CD4-positive, alpha-beta memory T cell (primary cell): ENCODE results near the gene GRXCR1. TPM values are rescaled to one million over a fixed set of nuclear protein-coding genes. Genes with fewer than 3 reads are reported as not detected.

Experiments
- CTCF ChIA-PET: fragments of 350-600 bp; sonication (Branson Sonifier 250); formaldehyde crosslinking; loops from one replicate; lab custom pipeline; 2021; ENCODE audit warnings: inconsistent platforms; ENCODE audit not compliant: partially characterized antibody; lab: Charles Lee
- POLR2A ChIA-PET: fragments of 350-600 bp; sonication (Branson Sonifier 250); formaldehyde crosslinking; loops from one replicate; lab custom pipeline; 2021; ENCODE audit not compliant: partially characterized antibody; lab: Charles Lee
- DNase-seq, 5 donors: peaks; one replicate each; pipeline versions ENCODE4 v3.0.0 to v3.0.0-alpha.2; 2020 to 2022; ENCODE audit warnings: mixed read lengths in 1 of 5
- H3K27ac ChIP-seq: one replicate; pipeline ENCODE4 v1.7.0; 2013; ENCODE audit warnings: low read depth, low read length
- H3K27me3 ChIP-seq: 2 replicates; pipeline ENCODE4 v1.7.0; 2013; ENCODE audit warnings: mild to moderate bottlenecking, low read length, moderate library complexity; ENCODE audit not compliant: insufficient read depth
- H3K36me3 ChIP-seq: 2 replicates; pipeline ENCODE4 v1.7.0; 2013; ENCODE audit warnings: mild to moderate bottlenecking, low read length, moderate library complexity; ENCODE audit not compliant: insufficient read depth
- H3K4me1 ChIP-seq: 2 replicates; pipeline ENCODE4 v1.7.0; 2013; ENCODE audit warnings: mild to moderate bottlenecking, low read length, moderate library complexity; ENCODE audit not compliant: insufficient read depth
- H3K4me3 ChIP-seq, 2 donors: one replicate each; pipeline ENCODE4 v1.7.0; 2013; ENCODE audit warnings: low read length in 2 of 2, mild to moderate bottlenecking in 1 of 2
- H3K9me3 ChIP-seq, 2 donors: one replicate each; pipeline ENCODE4 v1.7.0; 2013; ENCODE audit warnings: low read length in 2 of 2, control low read depth in 1 of 2; ENCODE audit not compliant: control insufficient read depth in 1 of 2
- H3K27ac Mint-ChIP-seq, 7 donors: one replicate each; pipeline ENCODE4 v1.8.0; 2020 to 2021; ENCODE audit warnings: mixed read lengths in 7 of 7, mild to moderate bottlenecking in 6 of 7, inconsistent platforms in 3 of 7, moderate library complexity in 3 of 7
- H3K27me3 Mint-ChIP-seq, 2 donors: one replicate each; pipeline ENCODE4 v1.8.0; 2020 to 2021; ENCODE audit warnings: mixed read lengths in 2 of 2
- H3K36me3 Mint-ChIP-seq, 2 donors: one replicate each; pipeline ENCODE4 v1.8.0; 2020 to 2021; ENCODE audit warnings: mixed read lengths in 2 of 2, inconsistent platforms in 1 of 2, mild to moderate bottlenecking in 1 of 2
- H3K4me1 Mint-ChIP-seq, 4 donors: one replicate each; pipeline ENCODE4 v1.8.0; 2020 to 2021; ENCODE audit warnings: mixed read lengths in 4 of 4, mild to moderate bottlenecking in 1 of 4
- H3K4me3 Mint-ChIP-seq, 8 donors: one replicate each; pipeline ENCODE4 v1.8.0; 2020 to 2021; ENCODE audit warnings: mixed read lengths in 8 of 8, mild to moderate bottlenecking in 7 of 8, moderate library complexity in 6 of 8, inconsistent platforms in 3 of 8
- H3K9me3 Mint-ChIP-seq, 8 donors: one replicate each; pipeline ENCODE4 v1.8.0; 2020 to 2021; ENCODE audit warnings: mixed read lengths in 8 of 8, mild to moderate bottlenecking in 5 of 8, inconsistent platforms in 3 of 8, moderate library complexity in 1 of 8
- intact Hi-C: fragments of 100-400 bp; cut with micrococcal nuclease; formaldehyde crosslinking; loops from one replicate; pipeline ENCODE4 v1.15.1; 2023
- polyA plus RNA-seq, 2 donors: library from polyadenylated mRNA; unstranded; fragments of 300-500 nt; fragmentation: Illumina TruSeq; gene quantifications; one replicate each; pipeline ENCODE4 v1.2.3, GENCODE V29; 2021
- total RNA-seq, 2 experiments: library from RNA; stranded (reverse); gene quantifications; one replicate each; pipeline ENCODE4 v1.2.3, GENCODE V29; 2021

Gene GRXCR1
- not detected for total RNA-seq
- not detected for polyA plus RNA-seq

DNA sequence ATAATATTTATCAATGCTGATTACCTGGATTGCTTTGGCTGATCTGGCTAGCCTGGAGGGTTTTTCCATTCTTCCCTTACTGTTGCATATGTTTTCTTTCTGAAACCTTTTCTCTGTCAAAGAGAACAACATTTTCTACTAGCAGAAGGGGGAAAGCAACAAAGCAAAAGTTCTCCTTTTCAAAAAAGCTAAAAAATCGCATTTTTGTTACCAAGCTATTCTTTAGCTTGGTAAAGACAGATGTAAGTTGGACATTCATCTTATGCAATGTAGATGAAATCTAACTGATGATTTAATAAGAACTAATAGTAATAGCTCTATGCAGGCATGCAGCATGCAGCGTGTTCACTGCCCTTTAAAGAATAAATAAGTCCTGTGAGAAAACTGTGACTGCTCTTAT lies at the start of gene GRXCR1:
GRXCR1 (plus strand) TSS at position 301 of the 400 bp plus-strand sequence. CDS start 554 bp downstream, outside the sequence.
- H3K27me3 Mint-ChIP-seq = peaks cover 7 to 11% of the 10 kb centered on the region in 2 donors
- no peaks in the 10 kb centered on the region for H3K36me3 Mint-ChIP-seq
- no peak within 1 kb of the TSS for H3K27ac Mint-ChIP-seq
- Histone ChIP-seq H3K27ac (no peak within 1 kb of the TSS), H3K4me1 (no peaks in the 10 kb centered on the region), H3K27me3 (no peaks in the 10 kb centered on the region), H3K9me3 (no peaks in the 10 kb centered on the region), H3K4me3 (no peak within 1 kb of the TSS), H3K36me3 (no peaks in the 10 kb centered on the region)
- H3K9me3 Mint-ChIP-seq = peaks cover 0 to 18% (median 5%) of the 10 kb centered on the region in 8 donors
- ChIA-PET CTCF (no interaction called here), POLR2A (no interaction called here)
- H3K4me3 Mint-ChIP-seq = no peak within 1 kb of the TSS
- intact Hi-C loops = no loop called here
- H3K4me1 Mint-ChIP-seq = no peaks in the 10 kb centered on the region
- no peak for DNase-seq

DNA sequence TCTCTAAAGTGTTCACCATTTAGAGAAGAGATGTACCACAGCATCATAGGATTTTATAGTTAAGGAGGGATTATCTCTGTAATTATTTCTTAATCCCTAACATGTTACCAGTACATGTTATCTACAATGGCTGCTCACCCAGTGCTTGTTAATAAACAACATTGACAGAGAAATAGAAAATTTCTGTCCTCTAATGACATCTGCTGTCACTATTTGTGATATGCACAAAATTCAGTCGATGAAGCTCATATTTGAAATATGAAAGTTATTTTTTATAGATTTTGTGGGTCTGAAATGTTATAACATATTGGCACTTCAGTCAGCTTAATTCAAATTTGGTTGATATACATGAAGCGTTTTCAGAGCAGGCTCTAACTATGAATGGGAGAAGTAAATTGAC lies 48.8 kb upstream of the GRXCR1 start:
- Mint-ChIP-seq H3K27me3 (peaks cover 2 to 4% of the 10 kb centered on the region in 2 donors), H3K4me3 (no peak overlapping the region), H3K9me3 (peaks cover 0 to 3% (median 0%) of the 10 kb centered on the region in 8 donors), H3K27ac (no peak overlapping the region), H3K4me1 (no peaks in the 10 kb centered on the region), H3K36me3 (no peaks in the 10 kb centered on the region)
- DNase-seq = no peak
- H3K4me1 ChIP-seq = no peaks in the 10 kb centered on the region
- ChIA-PET POLR2A (no interaction called here), CTCF (interaction anchor here (1.0 kb wide), 1 partner anchor 275 kb away, joined by 3 read pairs; no protein-coding TSS in a partner anchor)
- no peak overlapping the region for H3K4me3 ChIP-seq
- no peaks in the 10 kb centered on the region for H3K9me3 ChIP-seq
- H3K27ac ChIP-seq = no peak overlapping the region
- intact Hi-C loops = no loop called here
- no peaks in the 10 kb centered on the region for H3K27me3 ChIP-seq
- no peaks in the 10 kb centered on the region for H3K36me3 ChIP-seq

DNA sequence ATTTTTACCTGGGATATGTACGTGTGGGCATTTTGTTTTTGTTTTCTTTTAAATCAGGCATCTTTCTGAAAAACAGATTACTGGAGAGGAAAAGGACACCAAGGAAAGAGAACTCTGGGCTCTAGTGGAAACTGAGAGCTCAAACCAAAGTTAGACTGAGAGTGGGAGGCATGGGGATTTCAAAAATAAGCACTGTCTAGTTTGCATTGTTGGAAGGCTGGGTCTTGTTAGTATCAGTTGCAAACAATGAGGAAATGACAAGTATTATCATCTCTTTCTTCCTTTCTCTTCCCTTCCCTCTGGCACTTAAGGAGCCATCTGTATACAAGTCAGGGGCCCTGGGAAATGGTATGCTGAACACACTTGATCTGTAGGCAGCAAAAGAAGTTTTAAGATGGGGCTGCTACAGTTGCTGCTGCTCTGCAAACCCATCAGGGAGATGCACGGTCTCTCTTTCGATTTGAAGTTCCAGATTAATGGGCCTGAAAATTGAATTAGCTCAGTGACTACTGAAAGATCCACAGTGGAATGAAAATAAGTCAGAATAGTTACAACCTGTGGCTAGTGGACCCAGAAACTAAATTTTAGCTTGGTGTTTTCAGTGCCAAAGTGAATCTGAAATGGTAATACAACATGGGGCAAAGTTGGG lies 48.0 kb upstream of the GRXCR1 start:
- Histone ChIP-seq H3K36me3 (no peaks in the 10 kb centered on the region), H3K27me3 (no peaks in the 10 kb centered on the region), H3K9me3 (no peaks in the 10 kb centered on the region), H3K27ac (no peak overlapping the region), H3K4me3 (no peak overlapping the region), H3K4me1 (no peaks in the 10 kb centered on the region)
- no peak for DNase-seq
- Mint-ChIP-seq H3K27ac (no peak overlapping the region), H3K9me3 (peaks cover 0 to 7% (median 4%) of the 10 kb centered on the region in 8 donors), H3K4me1 (no peaks in the 10 kb centered on the region), H3K4me3 (no peak overlapping the region), H3K36me3 (no peaks in the 10 kb centered on the region), H3K27me3 (peaks cover 2 to 4% of the 10 kb centered on the region in 2 donors)
- intact Hi-C loops = no loop called here
- POLR2A ChIA-PET = no interaction called here
- CTCF ChIA-PET = interaction anchor here (0.9 to 1.5 kb wide), 3 partner anchors 10 to 276 kb away, joined by 3 to 4 read pairs (median 3); no protein-coding TSS in a partner anchor

DNA sequence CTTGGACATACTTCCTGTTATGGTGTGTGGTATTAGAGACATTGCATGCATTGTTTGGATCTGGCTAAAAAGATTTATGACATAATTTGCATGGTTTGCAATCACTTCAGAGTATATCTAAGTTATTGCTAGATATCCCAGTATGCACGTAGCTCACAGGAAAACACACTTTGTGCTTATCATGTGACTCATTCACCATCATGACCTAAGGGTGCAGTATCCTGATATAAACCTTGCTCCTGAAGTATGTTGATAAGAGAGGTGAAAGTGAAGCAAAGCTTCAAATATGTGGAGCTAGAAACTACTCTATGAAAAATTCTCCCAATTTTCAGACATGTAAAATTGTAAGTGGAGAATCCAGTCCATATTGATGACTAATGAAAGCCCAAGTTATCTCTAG lies 46.9 kb upstream of the GRXCR1 start:
- Histone ChIP-seq H3K27ac (no peak overlapping the region), H3K36me3 (no peaks in the 10 kb centered on the region), H3K9me3 (no peaks in the 10 kb centered on the region), H3K4me1 (no peaks in the 10 kb centered on the region), H3K27me3 (no peaks in the 10 kb centered on the region), H3K4me3 (no peak overlapping the region)
- peaks cover 2 to 4% of the 10 kb centered on the region in 2 donors for H3K27me3 Mint-ChIP-seq
- CTCF ChIA-PET = interaction anchor here (1.5 kb wide), 1 partner anchor 11 kb away, joined by 3 read pairs; no protein-coding TSS in a partner anchor
- H3K36me3 Mint-ChIP-seq = peaks cover 0 to 2% of the 10 kb centered on the region in 2 donors
- DNase-seq = no peak
- no peak overlapping the region for H3K27ac Mint-ChIP-seq
- POLR2A ChIA-PET = no interaction called here
- peaks cover 2 to 17% (median 14%) of the 10 kb centered on the region in 8 donors for H3K9me3 Mint-ChIP-seq
- H3K4me1 Mint-ChIP-seq = no peaks in the 10 kb centered on the region
- no peak overlapping the region for H3K4me3 Mint-ChIP-seq
- intact Hi-C loops = no loop called here

DNA sequence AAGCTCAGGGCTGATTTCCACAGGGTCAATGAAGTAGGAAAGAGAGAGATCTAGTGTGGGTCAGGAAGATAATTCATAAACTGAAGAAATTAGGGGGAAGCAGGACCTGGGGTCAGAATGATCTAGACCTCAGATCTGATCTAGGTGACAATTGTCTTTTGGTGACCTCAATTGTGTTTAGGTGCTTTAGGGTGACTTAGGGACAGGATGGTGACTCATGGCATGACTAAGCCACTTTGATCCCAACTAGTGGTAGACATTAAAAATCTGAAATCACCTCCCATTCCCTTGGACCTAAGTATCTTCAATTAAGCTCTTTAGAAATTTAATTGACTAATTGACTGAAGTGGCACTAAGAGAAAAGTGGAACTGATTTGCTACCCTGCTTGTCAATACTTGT lies 36.7 kb upstream of the GRXCR1 start:
- DNase-seq = no peak
- Histone ChIP-seq H3K4me1 (no peaks in the 10 kb centered on the region), H3K27me3 (no peaks in the 10 kb centered on the region), H3K27ac (no peak overlapping the region), H3K4me3 (no peak overlapping the region), H3K9me3 (no peaks in the 10 kb centered on the region), H3K36me3 (no peaks in the 10 kb centered on the region)
- POLR2A ChIA-PET = no interaction called here
- H3K27me3 Mint-ChIP-seq = peaks cover 6 to 7% of the 10 kb centered on the region in 2 donors
- no peaks in the 10 kb centered on the region for H3K36me3 Mint-ChIP-seq
- H3K4me3 Mint-ChIP-seq = no peak overlapping the region
- no peaks in the 10 kb centered on the region for H3K4me1 Mint-ChIP-seq
- H3K9me3 Mint-ChIP-seq = peaks cover 0 to 11% (median 5%) of the 10 kb centered on the region in 8 donors
- CTCF ChIA-PET = interaction anchor here (1.4 to 1.6 kb wide), 2 partner anchors 9 to 287 kb away, joined by 4 read pairs; no protein-coding TSS in a partner anchor
- H3K27ac Mint-ChIP-seq = no peak overlapping the region
- intact Hi-C loops = no loop called here

DNA sequence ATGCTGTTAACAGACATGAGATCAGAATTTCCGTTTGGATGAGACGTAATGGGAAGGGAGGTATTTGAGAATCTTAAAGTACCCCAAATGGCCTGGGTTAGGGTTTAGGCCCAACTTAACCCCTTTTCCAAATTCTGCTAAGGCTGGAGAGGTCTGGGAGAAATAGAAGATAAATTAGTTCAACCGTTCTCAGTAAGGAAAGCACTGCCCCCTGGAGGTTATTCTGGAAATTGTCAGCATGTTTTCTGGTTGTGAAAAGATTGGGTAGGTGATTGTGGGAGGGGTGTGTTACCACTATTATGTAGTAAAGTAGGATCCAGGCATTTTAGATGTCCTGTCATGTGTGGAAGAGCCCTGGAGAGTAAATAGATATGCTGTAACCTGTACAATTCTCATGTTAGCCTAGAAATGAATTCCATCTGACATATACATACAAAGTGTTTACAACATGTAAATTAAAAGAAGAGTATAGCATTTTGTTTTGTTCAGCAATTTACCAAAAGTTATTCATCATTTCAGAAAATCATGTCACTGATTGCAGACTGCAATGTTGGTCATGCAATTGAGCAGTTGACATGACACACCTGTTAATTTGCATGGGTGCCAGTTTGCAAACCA lies 26.8 kb upstream of the GRXCR1 start:
- Mint-ChIP-seq H3K27me3 (peaks cover 5 to 15% of the 10 kb centered on the region in 2 donors), H3K4me3 (no peak overlapping the region), H3K27ac (no peak overlapping the region), H3K4me1 (no peaks in the 10 kb centered on the region), H3K36me3 (no peaks in the 10 kb centered on the region), H3K9me3 (no peaks in the 10 kb centered on the region)
- DNase-seq = peak; percentile 41 to 55 (median 52)
- H3K36me3 ChIP-seq = no peaks in the 10 kb centered on the region
- CTCF ChIA-PET = interaction anchor here (0.6 to 2.9 kb wide), 6 partner anchors 295 to 346 kb away, joined by 3 to 34 read pairs (median 9); no protein-coding TSS in a partner anchor
- POLR2A ChIA-PET = no interaction called here
- no peaks in the 10 kb centered on the region for H3K9me3 ChIP-seq
- intact Hi-C loops = loop anchor here (1.0 to 10.0 kb wide), 2 partner anchors 297 to 901 kb away; no protein-coding TSS in a partner anchor
- H3K27ac ChIP-seq = no peak overlapping the region
- H3K4me3 ChIP-seq = no peak overlapping the region
- peaks cover 2% of the 10 kb centered on the region for H3K27me3 ChIP-seq
- no peaks in the 10 kb centered on the region for H3K4me1 ChIP-seq

DNA sequence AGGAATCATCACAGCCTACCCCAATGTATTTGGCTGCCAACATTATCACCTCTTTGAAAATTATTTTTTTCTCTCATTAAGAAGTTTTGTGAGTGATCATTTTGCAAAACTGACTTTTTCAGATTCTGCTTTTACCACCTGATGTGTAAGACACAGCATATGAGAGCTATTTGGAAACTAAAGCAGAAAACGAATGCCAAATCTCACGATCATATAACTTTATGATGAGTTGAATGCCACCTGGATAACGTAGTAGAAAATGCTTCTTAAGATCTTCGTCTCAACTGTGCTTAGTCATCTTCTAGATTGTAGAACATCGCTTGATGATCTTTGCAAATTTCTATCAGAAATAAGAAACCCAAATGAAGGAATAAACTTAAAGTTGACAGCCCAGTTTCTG lies 21.3 kb upstream of the GRXCR1 start:
- CTCF ChIA-PET = interaction anchor here (1.2 kb wide), 1 partner anchor 302 kb away, joined by 3 read pairs; no protein-coding TSS in a partner anchor
- peaks cover 7 to 17% of the 10 kb centered on the region in 2 donors for H3K27me3 Mint-ChIP-seq

More for the DNA sequence above, 21.3 kb upstream of the GRXCR1 start:
- Histone ChIP-seq H3K27ac (no peak overlapping the region), H3K27me3 (peaks cover 4% of the 10 kb centered on the region), H3K9me3 (no peaks in the 10 kb centered on the region), H3K36me3 (no peaks in the 10 kb centered on the region), H3K4me1 (no peaks in the 10 kb centered on the region), H3K4me3 (no peak overlapping the region)
- Mint-ChIP-seq H3K36me3 (no peaks in the 10 kb centered on the region), H3K4me1 (no peaks in the 10 kb centered on the region), H3K9me3 (no peaks in the 10 kb centered on the region), H3K27ac (no peak overlapping the region), H3K4me3 (no peak overlapping the region)
- DNase-seq = no peak
- POLR2A ChIA-PET = no interaction called here
- intact Hi-C loops = no loop called here
